ENCODE results near the gene VILL.

GRCh38 chr3:37969596-37970100 is 20.9 kb upstream of the VILL start:
- TF ChIP-seq, protein P1, sequence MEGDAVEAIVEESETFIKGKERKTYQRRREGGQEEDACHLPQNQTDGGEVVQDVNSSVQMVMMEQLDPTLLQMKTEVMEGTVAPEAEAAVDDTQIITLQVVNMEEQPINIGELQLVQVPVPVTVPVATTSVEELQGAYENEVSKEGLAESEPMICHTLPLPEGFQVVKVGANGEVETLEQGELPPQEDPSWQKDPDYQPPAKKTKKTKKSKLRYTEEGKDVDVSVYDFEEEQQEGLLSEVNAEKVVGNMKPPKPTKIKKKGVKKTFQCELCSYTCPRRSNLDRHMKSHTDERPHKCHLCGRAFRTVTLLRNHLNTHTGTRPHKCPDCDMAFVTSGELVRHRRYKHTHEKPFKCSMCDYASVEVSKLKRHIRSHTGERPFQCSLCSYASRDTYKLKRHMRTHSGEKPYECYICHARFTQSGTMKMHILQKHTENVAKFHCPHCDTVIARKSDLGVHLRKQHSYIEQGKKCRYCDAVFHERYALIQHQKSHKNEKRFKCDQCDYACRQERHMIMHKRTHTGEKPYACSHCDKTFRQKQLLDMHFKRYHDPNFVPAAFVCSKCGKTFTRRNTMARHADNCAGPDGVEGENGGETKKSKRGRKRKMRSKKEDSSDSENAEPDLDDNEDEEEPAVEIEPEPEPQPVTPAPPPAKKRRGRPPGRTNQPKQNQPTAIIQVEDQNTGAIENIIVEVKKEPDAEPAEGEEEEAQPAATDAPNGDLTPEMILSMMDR (IDR thresholded peaks at IDR 0.05; ENCODE audit: borderline replicate concordance, extremely low read depth, low read length, poor library complexity, severe bottlenecking) = no peak
- TF ChIP-seq EZH2 (IDR thresholded peaks at IDR 0.05; ENCODE audit: borderline replicate concordance, low read depth, low read length, severe bottlenecking) = no peak
